Activated CD8-positive, alpha-beta T cell treated with anti-CD3 and anti-CD28 coated beads for 36 hours (primary cell): ENCODE measurements around the gene CMTM4. TPM values are rescaled to one million over a fixed set of nuclear protein-coding genes. Genes with fewer than 3 reads are reported as not detected.
A peak's percentile ranks its signal among the peaks of the same experiment; 100 is the strongest.

Source experiments
- ATAC-seq: fragments of 200-7000 bp; cut with Tn5 transposase; one replicate; pipeline ENCODE4 v1.10.0; 2021; ENCODE audit warnings: mild to moderate bottlenecking, moderate library complexity
- CTCF ChIA-PET: fragments of 350-600 bp; sonication (Branson Sonifier 250); formaldehyde crosslinking; loops from one replicate; lab custom pipeline; 2021; ENCODE audit warnings: antibody characterized with exemption; lab: Charles Lee
- POLR2A ChIA-PET: fragments of 350-600 bp; sonication (Branson Sonifier 250); formaldehyde crosslinking; loops from one replicate; lab custom pipeline; 2021; ENCODE audit warnings: antibody characterized with exemption; lab: Charles Lee
- DNase-seq: peaks from one replicate; pipeline ENCODE4 v3.0.0-alpha.2; 2020
- H3K27ac Mint-ChIP-seq: one replicate; pipeline ENCODE4 v1.8.0; 2021; ENCODE audit warnings: mild to moderate bottlenecking, mixed read lengths
- H3K27me3 Mint-ChIP-seq: one replicate; pipeline ENCODE4 v1.8.0; 2021; ENCODE audit warnings: mixed read lengths
- H3K36me3 Mint-ChIP-seq: one replicate; pipeline ENCODE4 v1.8.0; 2021; ENCODE audit warnings: low read depth, mixed read lengths
- H3K4me1 Mint-ChIP-seq: one replicate; pipeline ENCODE4 v1.8.0; 2021; ENCODE audit warnings: low read depth, mixed read lengths
- H3K4me3 Mint-ChIP-seq: one replicate; pipeline ENCODE4 v1.8.0; 2021; ENCODE audit warnings: mild to moderate bottlenecking, moderate library complexity, mixed read lengths
- H3K9me3 Mint-ChIP-seq: one replicate; pipeline ENCODE4 v1.8.0; 2021; ENCODE audit warnings: mixed read lengths
- CTCF ChIP-seq: fragments of 200-600 bp; IDR thresholded peaks from one replicate; pipeline ENCODE4 v1.8.0; 2022; ENCODE audit warnings: antibody characterized with exemption, mild to moderate bottlenecking
- intact Hi-C: fragments of 100-400 bp; cut with micrococcal nuclease; formaldehyde crosslinking; loops from one replicate; pipeline ENCODE4 v1.10.0; 2022
- total RNA-seq, 2 experiments: library from RNA; stranded (reverse); gene quantifications; one replicate each; pipeline ENCODE4 v1.2.3, GENCODE V29; 2021

Gene CMTM4
- total RNA-seq, 2 experiments from 2014 or later: 3.2 to 3.5 TPM

DNA sequence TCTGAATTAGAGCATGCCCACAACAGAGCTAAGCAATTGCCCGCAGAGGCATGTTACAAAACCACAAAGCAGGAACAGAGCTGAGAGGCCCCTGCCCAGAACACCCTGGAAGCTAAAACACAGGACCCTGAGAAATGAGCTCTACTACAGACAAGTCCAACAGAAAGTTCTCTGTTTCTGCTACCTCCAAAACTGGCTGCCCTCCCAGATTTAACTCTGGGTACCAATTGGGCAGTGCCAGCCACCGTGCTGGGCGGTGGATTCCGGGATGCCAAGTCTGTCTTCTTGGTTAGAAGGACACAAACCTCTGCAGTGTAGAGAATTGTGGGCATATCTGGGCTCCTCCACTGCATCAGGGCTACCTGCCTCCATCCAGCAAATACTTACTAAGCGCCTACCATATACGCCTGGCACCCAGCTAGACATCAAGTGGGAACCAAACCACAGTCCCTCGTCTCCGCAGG, 1.0 kb downstream of the CMTM4 start:
- no peak overlapping the region for H3K27ac Mint-ChIP-seq
- H3K36me3 Mint-ChIP-seq: no peaks in the 10 kb centered on the region
- ATAC-seq: no peak
- H3K27me3 Mint-ChIP-seq: peaks cover 12% of the 10 kb centered on the region
- peak; percentile 25 for DNase-seq
- intact Hi-C loops: no loop called here
- no peak for TF ChIP-seq CTCF
- ChIA-PET POLR2A (no interaction called here), CTCF (interaction anchor here (0.8 to 3.7 kb wide), 6 partner anchors 33 to 200 kb away, joined by 3 to 16 read pairs (median 4); partner anchors contain the start of genes DYNC1LI2 and NAE1)
- H3K9me3 Mint-ChIP-seq: no peaks in the 10 kb centered on the region
- H3K4me1 Mint-ChIP-seq: peaks cover 12% of the 10 kb centered on the region
- peak overlapping the region; percentile 71 for H3K4me3 Mint-ChIP-seq

- ATAC-seq: no peak
- H3K27ac Mint-ChIP-seq: no peak overlapping the region
- intact Hi-C loops: no loop called here
- peaks cover 7% of the 10 kb centered on the region for H3K27me3 Mint-ChIP-seq
- no peaks in the 10 kb centered on the region for H3K9me3 Mint-ChIP-seq
- ChIA-PET POLR2A (no interaction called here), CTCF (interaction anchor here (2.9 to 3.7 kb wide), 2 partner anchors 42 to 137 kb away, joined by 10 to 16 read pairs; partner anchors contain the start of gene NAE1)
- H3K36me3 Mint-ChIP-seq: no peaks in the 10 kb centered on the region
- no peak for DNase-seq
- no peak for TF ChIP-seq CTCF
- no peak overlapping the region for H3K4me3 Mint-ChIP-seq
- peaks cover 12% of the 10 kb centered on the region for H3K4me1 Mint-ChIP-seq
Observed at GRCh38 chr16:66693149-66693548, 3.4 kb downstream of the CMTM4 start.

DNA sequence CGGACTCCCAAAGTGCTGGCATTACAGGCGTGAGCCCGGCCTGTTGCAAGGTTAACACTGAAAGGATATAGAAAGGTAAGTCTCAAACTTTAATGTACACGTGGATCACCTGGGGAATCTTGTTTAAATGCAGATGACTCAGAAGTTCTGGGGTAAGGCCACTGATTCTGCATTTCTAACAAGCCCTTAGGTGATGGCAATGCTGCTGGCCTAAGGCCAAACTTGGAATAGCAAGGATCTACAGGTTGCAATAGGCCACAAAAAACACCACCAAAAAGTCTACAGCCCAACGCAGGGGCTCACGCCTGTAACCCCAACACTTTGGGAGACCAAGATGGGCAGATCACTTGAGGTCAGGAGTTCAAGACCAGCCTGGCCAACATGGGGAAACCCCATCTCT, 4.2 kb downstream of the CMTM4 start:
- TF ChIP-seq CTCF: no peak
- Mint-ChIP-seq H3K4me1 (peaks cover 10% of the 10 kb centered on the region), H3K27ac (no peak overlapping the region), H3K36me3 (no peaks in the 10 kb centered on the region), H3K4me3 (no peak overlapping the region), H3K27me3 (peaks cover 6% of the 10 kb centered on the region), H3K9me3 (no peaks in the 10 kb centered on the region)
- no peak for ATAC-seq
- no peak for DNase-seq
- ChIA-PET POLR2A (no interaction called here), CTCF (interaction anchor here (1.1 to 3.7 kb wide), 2 partner anchors 25 to 41 kb away, joined by 3 to 16 read pairs; no protein-coding TSS in a partner anchor)
- intact Hi-C loops: no loop called here

DNA sequence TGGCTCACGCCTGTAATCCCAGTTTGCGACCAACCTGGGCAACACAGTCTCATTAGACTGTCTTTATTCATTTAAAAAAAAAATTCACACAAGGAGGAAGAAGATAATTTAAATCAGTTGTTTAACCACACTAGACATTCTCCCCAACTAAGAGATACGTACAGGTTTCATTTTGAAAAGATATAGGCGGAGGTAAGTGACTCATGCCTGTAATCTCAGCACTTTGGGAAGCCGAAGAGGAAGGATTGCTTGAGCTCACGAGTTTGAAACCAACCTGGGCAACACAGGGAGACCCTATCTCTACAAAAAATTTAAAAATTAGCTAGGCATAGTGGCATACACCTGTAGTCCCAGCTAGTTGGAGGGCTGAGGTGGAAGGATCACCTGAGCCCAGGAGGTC, 5.3 kb downstream of the CMTM4 start:
- peaks cover 9% of the 10 kb centered on the region for H3K4me1 Mint-ChIP-seq
- intact Hi-C loops: no loop called here

More for the DNA sequence above, 5.3 kb downstream of the CMTM4 start:
- POLR2A ChIA-PET: no interaction called here
- Mint-ChIP-seq H3K9me3 (no peaks in the 10 kb centered on the region), H3K36me3 (no peaks in the 10 kb centered on the region), H3K27ac (no peak overlapping the region), H3K27me3 (peaks cover 5% of the 10 kb centered on the region), H3K4me3 (no peak overlapping the region)
- CTCF ChIA-PET: interaction anchor here (0.9 to 1.4 kb wide), 5 partner anchors 24 to 77 kb away, joined by 3 to 4 read pairs (median 3); no protein-coding TSS in a partner anchor
- no peak for ATAC-seq
- no peak for TF ChIP-seq CTCF
- no peak for DNase-seq
